ENCODE results near the gene GNB3. TPM values are rescaled to one million over a fixed set of nuclear protein-coding genes. Genes with fewer than 3 reads are reported as not detected.
A peak's percentile ranks its signal among the peaks of the same experiment; 100 is the strongest.

GNB3 gene
- total RNA-seq, 2 donors from 2014 or later, result 0.83 to 1.5 TPM

DNA sequence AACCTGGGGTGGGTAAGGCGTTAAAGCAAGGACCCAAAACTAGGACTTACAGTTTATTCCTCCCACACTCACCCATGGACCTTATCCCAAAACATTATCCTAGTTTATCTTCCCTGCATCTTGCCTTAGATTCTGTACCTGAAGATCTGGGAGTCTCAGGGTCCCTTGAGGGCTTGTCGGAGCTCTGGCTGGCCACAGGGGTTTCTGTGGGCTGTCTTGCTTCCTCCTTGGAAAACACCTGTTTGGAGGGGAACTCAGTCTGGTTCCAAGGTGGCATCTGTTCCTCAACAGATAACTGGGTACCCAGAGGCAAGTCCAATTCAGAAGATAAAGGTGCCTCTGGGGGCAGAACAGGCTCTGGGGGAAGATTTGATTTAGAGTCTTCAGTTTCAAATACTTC lies 8.7 kb downstream of the GNB3 start:
- TF ChIP-seq, protein P1, sequence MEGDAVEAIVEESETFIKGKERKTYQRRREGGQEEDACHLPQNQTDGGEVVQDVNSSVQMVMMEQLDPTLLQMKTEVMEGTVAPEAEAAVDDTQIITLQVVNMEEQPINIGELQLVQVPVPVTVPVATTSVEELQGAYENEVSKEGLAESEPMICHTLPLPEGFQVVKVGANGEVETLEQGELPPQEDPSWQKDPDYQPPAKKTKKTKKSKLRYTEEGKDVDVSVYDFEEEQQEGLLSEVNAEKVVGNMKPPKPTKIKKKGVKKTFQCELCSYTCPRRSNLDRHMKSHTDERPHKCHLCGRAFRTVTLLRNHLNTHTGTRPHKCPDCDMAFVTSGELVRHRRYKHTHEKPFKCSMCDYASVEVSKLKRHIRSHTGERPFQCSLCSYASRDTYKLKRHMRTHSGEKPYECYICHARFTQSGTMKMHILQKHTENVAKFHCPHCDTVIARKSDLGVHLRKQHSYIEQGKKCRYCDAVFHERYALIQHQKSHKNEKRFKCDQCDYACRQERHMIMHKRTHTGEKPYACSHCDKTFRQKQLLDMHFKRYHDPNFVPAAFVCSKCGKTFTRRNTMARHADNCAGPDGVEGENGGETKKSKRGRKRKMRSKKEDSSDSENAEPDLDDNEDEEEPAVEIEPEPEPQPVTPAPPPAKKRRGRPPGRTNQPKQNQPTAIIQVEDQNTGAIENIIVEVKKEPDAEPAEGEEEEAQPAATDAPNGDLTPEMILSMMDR (IDR thresholded peaks at IDR 0.05), result no peak
- Histone ChIP-seq H3K27me3 (no peaks in the 10 kb centered on the region), H3K36me3 (peaks cover 31% of the 10 kb centered on the region), H3K27ac (no peak overlapping the region), H3K9me3 (no peaks in the 10 kb centered on the region), H3K4me1 (peaks cover 0 to 15% of the 10 kb centered on the region in 2 donors), H3K4me3 (no peak overlapping the region)
- no peak for DNase-seq (ENCODE audit: low spot score)

DNA sequence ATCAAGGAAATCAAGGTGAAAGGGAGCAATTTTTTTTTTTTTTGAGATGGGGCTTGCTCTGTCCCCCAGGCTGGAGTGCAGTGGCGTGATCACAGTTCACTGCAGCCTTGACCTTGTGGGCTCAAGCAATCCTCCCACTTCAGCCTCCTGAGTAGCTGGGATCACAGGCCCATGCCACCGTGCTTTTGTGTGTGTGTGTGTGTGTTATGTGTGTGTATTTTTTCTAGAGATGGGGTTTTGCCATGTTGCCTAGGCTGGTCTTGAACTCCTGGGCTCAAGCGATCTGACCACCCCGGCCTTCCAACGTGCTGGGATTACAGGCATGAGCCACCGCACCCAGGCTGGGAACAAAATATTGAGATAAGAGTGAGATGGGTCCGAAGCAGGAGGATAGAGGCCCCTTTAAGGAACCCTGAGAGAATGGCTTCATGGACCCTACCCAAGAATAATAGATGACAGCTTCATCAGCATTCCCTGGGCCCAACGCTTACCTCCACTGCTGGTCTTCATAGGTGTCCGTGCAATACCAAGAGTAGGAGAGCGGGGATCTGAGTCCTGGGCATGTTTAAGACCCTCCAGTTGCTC lies 9.3 kb downstream of the GNB3 start:
- no peak overlapping the region for H3K4me3 ChIP-seq
- no peaks in the 10 kb centered on the region for H3K27me3 ChIP-seq
- TF ChIP-seq, protein P1 (IDR thresholded peaks at IDR 0.05), result no peak
- no peak overlapping the region for H3K27ac ChIP-seq
- DNase-seq (ENCODE audit: low spot score), result no peak
- H3K9me3 ChIP-seq, result no peaks in the 10 kb centered on the region
- peaks cover 0 to 15% of the 10 kb centered on the region in 2 donors for H3K4me1 ChIP-seq
- peaks cover 24% of the 10 kb centered on the region for H3K36me3 ChIP-seq

DNA sequence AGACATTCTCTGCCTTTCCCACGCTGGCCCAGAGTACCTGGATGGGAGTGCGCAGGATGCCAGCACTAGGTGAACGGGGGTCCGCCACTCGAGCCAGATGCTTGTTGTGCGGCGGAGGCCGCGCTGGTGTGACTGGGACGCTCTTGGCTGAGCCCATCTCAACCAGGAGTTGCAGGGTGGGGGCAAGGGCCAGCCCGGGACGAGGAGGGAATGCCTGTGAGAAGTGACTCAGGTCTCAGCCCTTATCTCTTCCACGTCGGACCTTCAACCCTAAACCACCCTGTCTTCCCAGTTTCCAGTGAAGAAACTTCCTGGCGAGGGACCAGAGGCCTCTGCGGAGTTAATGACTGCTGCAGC lies 10.0 kb downstream of the GNB3 start:
- H3K36me3 ChIP-seq, result peaks cover 17% of the 10 kb centered on the region
- peak overlapping the region in 1 of 2 donors; percentile 68 for H3K4me3 ChIP-seq
- H3K27ac ChIP-seq, result peak overlapping the region; percentile 97
- H3K4me1 ChIP-seq, result peaks cover 0 to 15% of the 10 kb centered on the region in 2 donors
- no peak for DNase-seq (ENCODE audit: low spot score)
- TF ChIP-seq, protein P1 (IDR thresholded peaks at IDR 0.05), result no peak
- no peaks in the 10 kb centered on the region for H3K9me3 ChIP-seq
- H3K27me3 ChIP-seq, result no peaks in the 10 kb centered on the region

DNA sequence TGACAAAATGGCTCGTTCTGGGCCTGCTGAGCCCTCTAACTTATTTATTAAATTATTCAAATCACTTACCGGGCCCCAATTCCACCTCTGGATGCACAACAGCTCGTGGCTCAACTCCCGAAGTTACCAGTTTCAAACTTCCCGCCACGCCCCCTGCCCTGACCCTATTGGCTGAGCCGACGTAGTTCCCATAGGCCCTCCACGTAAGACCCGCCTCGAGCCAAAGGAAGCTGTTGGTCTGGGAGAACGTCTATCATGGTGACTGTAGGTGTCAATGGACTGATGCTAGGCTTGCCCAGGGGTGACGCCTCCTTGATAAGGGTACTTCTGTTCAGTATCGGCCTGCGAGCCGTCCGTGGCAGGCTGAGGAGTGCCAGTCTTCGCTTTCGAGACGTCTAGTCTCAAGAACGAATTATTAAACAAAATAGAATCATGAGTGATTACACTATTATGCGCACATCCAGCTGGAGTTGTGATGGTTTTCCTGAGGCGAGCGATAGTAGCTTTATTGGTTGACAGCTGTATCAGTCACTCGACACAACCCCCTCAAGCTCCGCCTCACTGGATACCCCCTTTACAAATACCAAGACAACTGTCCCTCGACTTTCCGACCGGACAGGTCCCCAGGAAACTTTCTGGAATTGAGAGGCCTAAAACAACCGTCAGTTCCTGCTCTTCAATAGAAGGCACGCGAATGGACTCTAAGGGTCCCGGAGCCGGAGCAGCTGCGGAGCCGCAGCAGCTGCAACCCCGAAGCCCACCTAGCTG lies 10.6 kb downstream of the GNB3 start, which contains the start of gene CDCA3:
TSS of gene CDCA3 (minus strand) at position 134 of the 768 bp plus-strand sequence. CDS start 334 bp downstream, outside the sequence.
- Histone ChIP-seq H3K27ac (peak within 1 kb of the TSS; percentile 97), H3K36me3 (peaks cover 17% of the 10 kb centered on the region), H3K27me3 (no peaks in the 10 kb centered on the region), H3K4me1 (peaks cover 0 to 15% of the 10 kb centered on the region in 2 donors), H3K4me3 (peak within 1 kb of the TSS; percentile 68 to 85), H3K9me3 (no peaks in the 10 kb centered on the region)
- peak; percentile 98 for DNase-seq (ENCODE audit: low spot score)
- TF ChIP-seq, protein P1 (IDR thresholded peaks at IDR 0.05), result no peak

DNA sequence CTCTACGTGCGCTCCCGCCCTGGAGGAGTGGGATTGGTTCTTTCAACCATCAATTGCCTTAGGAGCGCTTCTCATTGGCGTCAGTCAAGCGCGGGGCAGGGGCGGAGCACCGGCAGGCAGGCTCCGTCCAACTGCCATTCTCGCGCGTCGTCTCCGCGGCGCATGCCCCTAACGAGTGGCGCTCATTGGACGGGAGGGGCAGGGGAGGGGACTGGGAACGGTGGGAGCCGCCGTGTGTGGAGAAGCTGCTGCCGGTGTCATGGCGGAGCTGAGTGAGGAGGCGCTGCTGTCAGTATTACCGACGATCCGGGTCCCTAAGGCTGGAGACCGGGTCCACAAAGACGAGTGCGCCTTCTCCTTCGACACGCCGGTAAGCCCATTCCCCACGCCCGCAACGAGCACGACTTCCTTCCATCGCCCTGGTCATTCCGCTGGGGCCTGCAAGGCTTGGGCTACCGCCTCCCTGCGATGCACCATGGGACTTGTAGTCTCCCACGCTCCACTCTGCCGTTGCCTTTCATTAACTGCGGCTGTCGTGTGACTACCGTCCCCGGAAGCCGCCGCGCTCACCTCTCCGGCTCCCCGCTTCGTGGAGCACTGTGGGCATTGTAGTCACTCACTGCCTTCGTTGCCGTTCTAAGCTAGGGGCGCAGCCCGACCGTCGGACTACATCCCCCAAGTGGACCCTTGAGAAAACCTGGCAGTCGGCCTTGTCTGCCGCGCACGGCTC lies 11.4 kb downstream of the GNB3 start, which contains the start of gene USP5:
TSS of gene USP5 (plus strand) at position 230 of the 730 bp plus-strand sequence. CDS start at position 260, 30 bp downstream.
- peak; percentile 99 for DNase-seq (ENCODE audit: low spot score)
- no peaks in the 10 kb centered on the region for H3K27me3 ChIP-seq
- peak within 1 kb of the TSS; percentile 97 for H3K27ac ChIP-seq
- peaks cover 0 to 15% of the 10 kb centered on the region in 2 donors for H3K4me1 ChIP-seq
- H3K36me3 ChIP-seq, result peaks cover 17% of the 10 kb centered on the region
- TF ChIP-seq, protein P1 (IDR thresholded peaks at IDR 0.05), result no peak
- H3K9me3 ChIP-seq, result no peaks in the 10 kb centered on the region
- H3K4me3 ChIP-seq, result peak within 1 kb of the TSS; percentile 68 to 85

Data from right atrium auricular region (tissue), 2 donors.